Effector CD4-positive, alpha-beta T cell (primary cell): ENCODE data around the gene OR2A1.
"Not testable (repeated sequence)": the region's sequence is repeated elsewhere in the genome, so short reads cannot be mapped to it uniquely, and the experiment has no call there.

Experiments used
- DNase-seq: peaks from one replicate; pipeline ENCODE4 v3.0.0-alpha.2; 2020

The OR2A1 gene

GRCh38 chr7:144330044-144330443 lies 17.8 kb downstream of the OR2A1 start:
- not testable (repeated sequence) for DNase-seq

GRCh38 chr7:144331221-144331995 lies 19.2 kb downstream of the OR2A1 start:
- DNase-seq: not testable (repeated sequence)

- not testable (repeated sequence) for DNase-seq
Measured at GRCh38 chr7:144331996-144332288, 19.7 kb downstream of the OR2A1 start.

- not testable (repeated sequence) for DNase-seq
Measured at GRCh38 chr7:144348625-144349024, 36.4 kb downstream of the OR2A1 start.

GRCh38 chr7:144351667-144352066 lies 39.4 kb downstream of the OR2A1 start:
- not testable (repeated sequence) for DNase-seq

- not testable (repeated sequence) for DNase-seq
Measured at GRCh38 chr7:144355176-144355822, 43.1 kb downstream of the OR2A1 start, which contains the start of gene ARHGEF5. Gene ARHGEF5 (plus strand): TSS chr7:144355402. CDS start chr7:144362670, 7,268 bp downstream.

- DNase-seq: not testable (repeated sequence)
Measured at GRCh38 chr7:144356185-144356584, 44.0 kb downstream of the OR2A1 start.

GRCh38 chr7:144356860-144357259 lies 44.6 kb downstream of the OR2A1 start:
- not testable (repeated sequence) for DNase-seq

- DNase-seq: not testable (repeated sequence)
Measured at GRCh38 chr7:144362061-144362460, 49.8 kb downstream of the OR2A1 start.

- DNase-seq: not testable (repeated sequence)
Measured at GRCh38 chr7:144365523-144365922, 53.3 kb downstream of the OR2A1 start.

GRCh38 chr7:144367250-144367649 lies 55.0 kb downstream of the OR2A1 start:
- DNase-seq: not testable (repeated sequence)

GRCh38 chr7:144369221-144369620 lies 57.0 kb downstream of the OR2A1 start:
- DNase-seq: not testable (repeated sequence)
